Activated CD8-positive, alpha-beta memory T cell treated with anti-CD3 and anti-CD28 coated beads, Interleukin-2, amount 50 U/mL, for 48 hours (primary cell): Measurements from ENCODE around the gene MACIR.
"Not testable (repeated sequence)": the region's sequence is repeated elsewhere in the genome, so short reads cannot be mapped to it uniquely, and the experiment has no call there.

Experiments
- DNase-seq: peaks from one replicate; pipeline ENCODE4 v3.0.0-alpha.2; 2020

MACIR gene, protein sequence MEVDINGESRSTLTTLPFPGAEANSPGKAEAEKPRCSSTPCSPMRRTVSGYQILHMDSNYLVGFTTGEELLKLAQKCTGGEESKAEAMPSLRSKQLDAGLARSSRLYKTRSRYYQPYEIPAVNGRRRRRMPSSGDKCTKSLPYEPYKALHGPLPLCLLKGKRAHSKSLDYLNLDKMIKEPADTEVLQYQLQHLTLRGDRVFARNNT

DNA sequence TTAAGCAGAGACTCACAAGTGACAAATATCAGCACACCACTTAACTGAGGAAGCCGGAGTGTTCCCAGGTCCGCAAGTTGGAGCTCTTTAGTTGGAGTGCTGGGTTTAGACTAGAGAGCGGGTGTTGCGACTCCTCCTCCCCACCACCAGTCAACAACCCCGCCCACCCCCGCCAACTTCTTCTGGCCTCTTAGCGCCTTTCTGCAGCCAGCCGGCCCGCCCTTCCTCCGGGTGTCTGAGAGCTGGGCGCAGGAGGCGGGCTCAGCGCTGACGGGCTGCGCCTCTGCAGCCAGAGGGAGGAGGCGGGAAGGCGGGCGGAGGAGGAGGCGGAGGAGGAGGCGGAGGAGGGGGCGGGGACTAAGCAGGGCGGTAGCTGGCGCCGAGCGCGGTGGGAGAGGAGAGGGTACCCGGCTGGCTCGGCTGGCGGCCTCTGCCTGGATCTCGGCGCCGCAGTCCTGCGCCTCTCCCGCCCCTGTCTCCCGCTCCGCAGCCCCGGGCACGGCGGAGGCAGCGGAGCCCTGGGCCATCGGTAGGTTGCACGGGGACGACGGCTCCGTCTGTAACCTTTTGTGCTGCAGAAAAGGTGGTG, at the start of gene MACIR:
Gene MACIR, plus strand, starts transcription at position 396 of the 589 bp plus-strand sequence. CDS start 17,157 bp downstream, outside the sequence.
- peak; percentile 90 for DNase-seq

DNA sequence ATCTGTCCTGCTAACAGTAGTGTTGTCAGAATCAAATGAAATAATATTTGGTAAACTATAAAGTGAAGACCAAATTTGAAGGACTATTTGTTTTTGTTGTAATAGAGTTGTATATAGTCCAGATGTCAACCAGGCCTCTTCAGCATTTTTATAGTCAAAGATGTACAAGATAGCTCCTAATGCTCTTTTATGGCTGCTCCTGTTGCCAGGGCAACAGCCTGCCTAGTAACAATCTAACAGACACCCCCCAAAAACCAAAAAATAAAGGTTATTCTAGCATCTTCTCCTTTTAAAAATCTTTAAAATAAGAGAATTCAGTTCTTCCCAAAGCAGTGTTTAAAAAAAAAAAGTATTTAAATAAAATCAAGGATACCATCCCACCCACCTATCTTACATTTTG, 49.5 kb upstream of the MACIR start:
- DNase-seq = no peak

DNA sequence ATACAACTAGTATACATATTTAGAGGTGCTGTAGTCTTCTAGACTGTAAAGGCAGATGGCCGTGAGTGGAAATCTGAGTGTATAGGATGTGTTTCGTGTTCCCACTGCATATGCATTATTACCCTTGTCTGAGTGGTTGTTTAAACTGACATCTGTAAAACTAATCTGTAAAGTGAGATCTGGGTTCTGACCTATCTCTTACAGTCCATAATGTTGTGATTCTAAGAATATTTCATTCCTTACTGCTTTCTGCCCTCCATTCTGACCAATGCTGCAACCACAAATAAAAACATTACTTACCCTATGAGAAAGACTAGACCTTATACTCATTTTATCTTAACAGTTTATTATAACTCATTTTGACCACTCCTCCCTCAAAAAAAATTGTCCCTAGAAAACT, 47.6 kb upstream of the MACIR start:
- DNase-seq = no peak

DNA sequence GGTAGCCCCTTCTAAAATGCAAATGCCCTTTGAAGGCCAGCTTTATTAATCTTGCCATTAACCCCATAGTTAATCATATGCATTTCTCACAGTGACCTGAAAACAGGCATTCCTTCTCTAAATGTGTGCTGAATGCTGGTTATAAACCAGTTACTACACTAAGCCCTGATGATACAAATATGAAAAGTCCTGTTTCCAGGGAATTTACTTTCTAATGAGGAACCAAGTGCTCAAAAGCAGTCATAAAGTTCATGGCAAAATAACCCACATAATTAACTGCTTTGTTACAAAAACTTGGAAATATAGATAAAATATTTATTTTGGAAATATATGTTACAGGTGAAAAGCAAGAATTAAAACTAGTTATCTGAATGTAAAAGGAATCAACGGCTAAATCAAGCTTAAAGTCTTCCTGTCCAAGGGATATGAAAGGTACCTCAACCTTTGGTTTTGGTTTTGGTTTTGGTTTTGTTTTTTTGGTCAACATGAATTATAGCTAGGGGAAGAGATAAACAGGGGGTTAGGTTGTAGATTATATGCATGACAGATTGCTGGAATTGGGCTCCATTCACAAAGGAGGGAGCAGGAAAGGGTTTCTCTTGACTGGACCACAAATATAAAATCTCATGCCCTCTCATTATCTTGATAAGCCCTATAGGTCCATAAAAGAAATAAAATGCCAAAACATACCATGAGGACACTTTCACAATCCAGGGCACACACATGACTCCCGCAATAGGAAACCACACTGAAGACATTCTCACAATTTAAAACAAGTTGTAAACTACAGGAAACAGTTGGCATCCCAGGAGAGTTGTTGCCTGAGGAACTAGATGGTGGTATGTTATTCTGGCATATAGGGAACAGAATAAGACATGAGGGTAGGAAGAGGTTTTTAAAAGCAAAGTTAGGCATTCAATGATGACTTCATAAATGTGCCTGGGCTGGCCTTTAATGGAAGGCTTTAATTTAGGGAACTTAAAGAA, 46.7 kb upstream of the MACIR start:
- DNase-seq = no peak

DNA sequence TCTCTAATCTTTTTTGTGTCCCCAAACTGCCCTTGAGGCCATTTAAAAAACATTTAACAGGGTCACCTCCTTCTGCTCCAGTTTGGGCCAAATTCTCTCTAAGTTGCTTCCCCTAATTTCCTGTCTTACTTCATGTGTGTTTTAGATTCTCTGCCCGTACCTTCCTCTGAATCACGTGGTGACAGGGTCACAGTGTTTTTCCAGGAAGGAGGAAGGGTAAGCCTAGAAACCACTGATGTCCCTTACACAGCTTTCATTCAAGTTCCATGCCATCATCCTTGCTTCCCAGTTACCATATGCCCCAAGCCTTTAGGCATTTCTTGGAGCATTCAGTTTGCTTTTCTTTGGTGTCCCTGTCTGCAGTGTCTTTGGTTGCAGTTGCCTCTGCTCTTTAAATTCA, 42.4 kb upstream of the MACIR start:
- no peak for DNase-seq

DNA sequence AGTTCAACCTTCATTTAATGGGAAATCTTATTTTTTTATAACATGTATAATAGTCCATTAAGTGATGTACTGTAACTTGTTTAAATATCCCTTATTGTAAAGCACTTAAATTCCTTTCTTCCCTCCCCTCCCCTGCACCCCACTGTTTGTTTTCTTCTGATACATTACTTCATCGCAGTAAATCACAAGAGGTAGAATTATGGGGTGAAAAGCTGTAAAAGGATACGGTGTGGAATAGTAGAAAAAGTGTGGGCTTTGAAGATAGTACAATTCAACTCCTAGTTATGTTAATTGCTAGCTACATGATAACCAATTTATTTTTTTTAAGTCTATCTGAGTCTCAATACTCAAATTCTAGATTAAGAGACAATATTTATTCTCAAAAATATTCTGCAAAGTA, 41.9 kb upstream of the MACIR start:
- no peak for DNase-seq

DNA sequence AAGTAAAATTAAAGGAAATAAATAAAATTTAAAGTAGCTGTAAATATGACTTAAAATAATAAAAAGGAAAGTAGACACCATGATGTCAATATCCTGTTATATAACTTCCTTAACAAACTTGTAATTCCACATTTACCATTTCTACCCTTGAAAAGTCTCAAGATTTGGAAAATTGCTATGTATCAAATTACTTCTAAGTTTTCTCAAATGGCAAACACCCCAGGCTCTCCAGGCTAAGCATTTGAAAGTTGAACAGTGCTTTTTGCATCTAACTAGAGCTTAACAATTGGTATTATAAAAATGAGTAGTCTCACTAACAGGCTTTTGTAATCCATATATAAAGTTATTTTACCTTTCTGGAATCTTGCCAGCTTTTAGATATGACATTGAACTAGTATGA, 41.5 kb upstream of the MACIR start:
- no peak for DNase-seq

DNA sequence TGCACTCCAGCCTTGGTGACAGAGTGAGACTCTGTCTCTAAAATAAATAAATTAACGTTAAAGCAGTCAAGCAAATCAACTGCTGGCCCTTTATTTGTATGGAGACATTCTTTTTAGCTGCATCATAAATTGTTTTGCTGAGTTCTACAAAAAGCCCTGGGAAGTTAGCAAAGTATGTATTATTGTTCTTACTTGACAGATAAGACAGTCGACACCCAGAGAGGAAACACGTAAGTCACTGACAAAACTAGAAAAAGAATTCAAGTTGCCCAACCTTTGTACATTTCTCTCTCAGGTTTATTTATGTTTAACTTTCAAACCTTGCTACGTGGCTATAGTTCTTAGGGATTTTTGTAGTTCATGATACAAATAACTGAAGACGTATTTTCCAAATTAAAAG, 40.4 kb upstream of the MACIR start:
- no peak for DNase-seq

DNA sequence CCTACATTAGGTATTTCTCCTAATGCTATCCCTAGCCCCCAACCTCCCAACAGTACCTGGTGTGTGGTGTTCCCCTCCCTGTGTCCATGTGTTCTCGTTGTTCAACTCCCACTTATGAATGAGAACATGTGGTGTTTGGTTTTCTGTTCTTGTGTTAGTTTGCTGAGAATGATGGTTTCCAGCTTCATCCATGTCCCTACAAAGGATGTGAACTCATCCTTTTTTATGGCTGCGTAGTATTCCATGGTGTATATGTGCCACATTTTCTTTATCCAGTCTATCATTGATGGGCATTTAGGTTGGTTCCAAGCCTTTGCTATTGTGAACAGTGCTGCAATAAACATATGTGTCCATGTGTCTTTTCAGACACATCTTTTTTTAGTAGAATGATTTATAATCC, 39.5 kb upstream of the MACIR start:
- not testable (repeated sequence) for DNase-seq

DNA sequence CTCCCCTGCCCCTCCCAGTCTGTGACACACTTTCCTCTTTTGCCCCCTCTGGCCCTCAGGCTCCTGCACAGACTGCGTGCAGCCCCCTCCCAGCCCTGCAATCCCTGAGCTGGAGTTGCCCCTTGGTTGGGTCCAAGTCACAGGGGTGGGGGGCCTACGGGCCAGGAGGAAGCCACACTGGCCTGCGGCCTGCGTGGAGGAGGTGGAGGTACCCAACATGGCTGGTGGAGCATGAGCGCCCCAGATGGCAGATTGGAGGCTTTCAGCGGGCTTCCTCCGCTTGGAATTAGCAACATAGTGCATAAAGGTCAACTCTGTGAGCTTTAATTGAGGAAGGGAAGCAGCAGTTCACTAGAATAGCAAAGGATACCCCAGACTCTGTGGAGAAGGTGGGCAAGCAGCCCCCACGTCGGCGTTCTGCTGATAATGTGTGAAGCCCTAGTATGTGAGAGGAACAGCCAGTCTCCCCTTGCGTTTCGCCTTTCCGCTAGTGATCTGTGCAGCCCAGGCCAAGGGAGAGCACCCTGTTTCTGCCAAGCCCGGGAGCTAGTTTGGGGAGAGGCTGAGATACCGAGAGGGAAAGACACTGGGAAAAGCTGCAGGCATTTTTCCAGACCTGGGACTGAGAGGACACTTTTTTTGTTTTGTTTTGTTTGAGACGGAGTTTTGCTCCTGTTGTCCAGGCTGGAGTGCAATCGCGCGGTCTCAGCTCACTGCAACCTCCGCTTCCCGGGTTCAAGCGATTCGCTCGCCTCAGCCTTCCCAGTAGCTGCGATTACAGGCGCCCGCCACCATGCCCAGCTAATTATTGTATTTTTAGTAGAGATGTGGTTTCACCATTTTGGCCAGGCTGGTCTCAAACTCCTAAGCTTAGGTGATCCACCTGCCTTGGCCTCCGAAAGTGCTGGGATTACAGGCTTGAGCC, 35.3 kb upstream of the MACIR start:
- DNase-seq = no peak

DNA sequence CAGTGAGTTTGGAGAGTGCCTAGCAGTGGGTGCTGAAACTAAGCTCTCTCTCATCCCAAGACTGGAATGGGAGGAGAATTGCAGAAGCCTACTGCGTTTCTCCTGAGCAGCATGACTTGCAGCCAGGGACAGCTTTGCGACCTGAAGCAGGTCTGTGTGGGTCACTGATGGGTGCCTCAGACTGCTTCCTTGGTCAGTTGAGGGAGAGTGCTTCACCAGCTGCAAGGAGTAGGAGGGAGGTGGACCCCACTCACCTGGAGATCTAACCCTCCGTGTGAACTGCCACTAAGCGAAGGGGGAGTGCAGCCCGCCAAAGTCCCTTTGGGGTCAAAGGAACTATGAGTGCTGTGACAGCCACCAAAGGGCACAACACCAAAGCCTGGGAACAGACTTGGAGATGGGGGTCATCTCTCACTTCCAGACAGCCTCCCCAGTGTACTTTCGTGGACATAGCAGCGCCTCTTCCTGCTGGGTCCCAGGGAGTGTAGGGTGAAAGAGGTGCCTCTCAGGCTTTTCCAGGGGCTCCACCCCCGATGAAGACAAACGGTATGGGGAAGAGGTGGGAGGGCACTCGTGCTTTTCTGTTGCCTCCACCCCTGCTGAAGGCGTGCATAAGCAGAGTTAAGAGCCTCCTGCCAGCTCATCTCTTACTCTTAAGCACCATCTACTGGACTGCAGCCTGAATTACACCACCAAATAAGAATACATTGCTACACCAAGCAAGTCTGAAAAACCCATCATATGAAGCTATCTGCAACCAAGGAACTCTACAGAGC, 34.3 kb upstream of the MACIR start:
- no peak for DNase-seq

DNA sequence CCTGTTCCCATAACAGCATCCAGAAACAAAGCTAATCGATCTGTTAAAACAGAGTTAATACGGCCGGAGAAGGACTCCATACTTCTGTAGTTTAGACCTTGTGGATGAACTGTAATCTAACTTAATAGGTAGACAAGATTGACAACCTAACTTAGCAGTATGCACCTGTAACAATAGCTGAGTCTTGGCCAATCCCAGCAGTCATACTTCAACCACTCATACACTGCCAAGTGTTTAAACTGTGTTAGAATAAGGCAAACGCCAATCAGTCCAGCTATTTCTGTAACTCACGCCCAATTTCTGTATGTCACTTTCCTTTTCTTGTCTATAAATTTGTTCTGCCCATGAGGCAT, 33.7 kb upstream of the MACIR start:
- no peak for DNase-seq

DNA sequence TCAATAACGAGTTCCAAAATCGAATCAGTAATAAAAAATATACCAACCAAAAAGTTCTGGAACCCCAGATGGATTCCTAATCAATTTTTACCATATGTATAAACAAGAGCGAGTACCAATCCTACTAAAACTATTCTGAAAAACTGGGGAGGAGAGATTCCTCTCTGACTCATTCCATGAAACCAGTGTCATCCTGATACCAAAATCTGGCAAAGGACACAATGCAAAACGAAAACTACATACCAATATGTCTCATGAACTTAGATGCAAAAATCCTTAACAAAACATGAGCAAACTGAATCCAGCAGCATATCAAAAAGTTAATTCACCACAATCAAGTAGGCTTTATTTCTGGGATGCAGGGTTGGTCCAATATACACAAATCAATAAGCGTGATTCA, 30.5 kb upstream of the MACIR start:
- no peak for DNase-seq

DNA sequence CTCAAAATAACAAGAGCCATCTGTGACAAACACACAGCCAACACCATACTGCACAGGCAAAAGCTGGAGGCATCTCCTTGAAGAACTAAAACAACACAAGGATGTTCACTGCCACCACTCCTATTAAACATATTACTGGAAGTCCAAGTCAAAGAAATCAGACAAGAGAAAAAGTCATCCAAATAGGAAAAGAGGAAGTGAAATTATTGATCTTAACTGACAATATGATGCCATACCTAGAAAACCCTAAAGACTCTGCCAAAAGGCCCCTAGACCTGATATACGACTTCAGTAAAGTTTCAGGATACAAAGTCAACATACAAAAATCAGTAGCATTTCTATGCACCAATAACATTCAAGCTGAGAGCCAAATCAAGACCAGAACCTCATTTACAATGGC, 30.0 kb upstream of the MACIR start:
- DNase-seq = no peak

DNA sequence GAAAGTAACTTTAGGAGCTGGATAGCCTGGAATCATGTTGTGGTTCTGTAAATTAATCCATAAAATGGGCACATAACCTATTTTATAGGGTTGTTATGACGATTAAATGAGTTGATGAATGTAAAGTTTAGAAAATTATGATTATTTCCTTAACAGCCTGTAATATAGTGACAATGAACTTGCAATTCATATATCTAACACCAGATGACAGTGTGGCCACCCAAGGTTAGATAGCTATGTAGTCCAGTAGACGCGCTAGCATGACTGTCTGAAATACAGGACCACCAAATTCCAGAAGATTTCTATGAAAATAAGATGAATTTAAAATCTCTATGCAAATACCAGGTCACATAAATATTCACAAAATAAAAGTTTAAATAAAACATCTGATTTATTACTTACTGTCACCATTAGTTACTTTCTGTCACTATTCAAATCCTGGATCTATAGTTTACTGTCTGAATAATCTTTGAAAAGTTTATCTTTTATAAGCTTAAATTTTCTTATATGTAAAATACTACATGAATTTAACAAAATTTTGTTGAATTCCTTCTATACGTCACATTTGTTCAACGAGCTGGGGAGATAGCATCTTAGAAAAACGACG, 26.1 kb upstream of the MACIR start:
- no peak for DNase-seq

DNA sequence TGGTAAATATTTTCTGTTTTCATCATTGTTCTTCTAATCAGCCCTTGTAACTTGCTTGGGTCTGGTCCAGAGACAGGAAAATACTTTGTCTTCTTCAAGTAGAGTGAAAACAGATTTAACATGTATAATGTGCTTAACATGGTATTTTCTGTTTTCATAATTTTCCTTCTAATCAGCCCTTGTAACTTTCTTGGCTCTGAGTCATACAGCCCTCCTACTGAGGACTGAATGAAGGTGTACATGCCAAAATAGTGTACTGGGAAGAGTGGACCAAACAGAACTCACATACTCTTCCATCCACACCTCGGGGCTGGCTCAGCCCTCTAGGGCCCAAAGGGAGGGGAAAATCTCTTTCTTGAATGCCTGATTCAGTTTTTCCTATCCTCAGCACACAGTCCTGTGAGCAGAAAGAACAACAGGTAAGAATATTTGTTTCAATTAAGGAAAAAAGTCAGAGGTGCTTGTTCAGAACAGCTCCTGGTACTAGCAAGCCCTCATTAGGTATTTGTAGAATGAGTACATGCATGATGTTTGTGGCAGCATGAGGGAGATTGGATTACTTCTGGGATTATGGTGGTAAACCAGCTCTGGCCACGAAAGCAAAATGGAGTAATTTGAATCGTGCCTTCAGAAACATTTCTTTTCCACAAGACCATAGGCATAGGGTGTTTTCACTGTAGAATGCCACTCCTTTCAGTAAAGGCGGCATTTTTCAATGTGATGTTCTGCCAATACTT, 24.2 kb upstream of the MACIR start:
- DNase-seq = no peak

DNA sequence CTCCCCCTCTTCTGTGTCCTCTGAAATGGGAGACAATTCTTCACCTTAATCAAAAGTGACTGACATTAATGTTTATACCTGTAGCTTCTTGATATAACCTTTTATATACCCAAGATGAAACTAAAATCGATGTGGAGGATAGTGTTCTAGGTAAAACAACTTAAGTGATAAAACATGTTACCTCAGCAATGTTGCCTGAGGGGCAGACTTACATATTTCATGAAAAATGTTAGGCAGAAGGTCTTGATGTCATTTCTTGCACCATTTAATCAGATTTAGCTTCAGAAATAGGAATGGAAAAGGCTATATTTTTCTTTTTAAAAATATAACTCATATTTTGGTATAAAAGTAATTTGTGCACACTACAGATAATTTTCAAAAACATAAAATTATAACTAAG, 22.7 kb upstream of the MACIR start:
- DNase-seq = no peak

DNA sequence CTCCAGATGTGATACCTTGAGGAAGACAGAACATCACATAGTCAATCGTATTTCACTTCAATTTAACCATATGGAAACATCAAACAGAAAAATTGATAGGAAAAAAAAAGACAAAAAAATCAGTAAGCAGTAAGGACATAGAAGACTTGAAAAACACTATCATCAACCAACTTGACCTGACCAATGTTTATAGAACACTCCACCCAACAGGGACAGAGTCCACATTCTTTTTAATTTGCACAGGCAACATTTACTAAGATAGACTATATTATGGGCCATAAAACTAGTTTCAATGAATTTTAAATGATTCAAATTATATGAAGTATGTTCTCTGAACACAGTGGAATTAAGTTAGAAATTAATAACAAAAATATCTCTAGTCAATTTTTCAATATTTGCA, 20.8 kb upstream of the MACIR start:
- DNase-seq = no peak

DNA sequence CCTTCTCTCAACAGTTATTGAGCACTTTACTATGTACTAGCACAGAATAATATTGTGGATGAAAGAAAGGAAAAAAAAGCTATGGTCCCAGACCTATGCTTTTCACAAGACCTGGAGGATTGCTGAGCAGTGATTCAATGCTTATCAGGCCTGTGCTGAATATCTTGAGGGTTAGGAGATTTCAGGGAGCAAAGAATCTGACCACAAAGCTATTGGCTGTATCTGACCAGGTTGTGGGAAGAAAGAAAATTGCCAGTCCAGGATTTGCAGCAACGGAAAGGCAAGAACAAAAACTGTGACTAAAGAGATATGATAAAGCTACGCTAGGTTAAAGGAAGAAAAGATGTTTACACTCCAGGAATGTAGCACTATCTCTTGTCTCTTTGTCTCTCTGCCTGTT, 14.9 kb upstream of the MACIR start:
- DNase-seq = no peak

DNA sequence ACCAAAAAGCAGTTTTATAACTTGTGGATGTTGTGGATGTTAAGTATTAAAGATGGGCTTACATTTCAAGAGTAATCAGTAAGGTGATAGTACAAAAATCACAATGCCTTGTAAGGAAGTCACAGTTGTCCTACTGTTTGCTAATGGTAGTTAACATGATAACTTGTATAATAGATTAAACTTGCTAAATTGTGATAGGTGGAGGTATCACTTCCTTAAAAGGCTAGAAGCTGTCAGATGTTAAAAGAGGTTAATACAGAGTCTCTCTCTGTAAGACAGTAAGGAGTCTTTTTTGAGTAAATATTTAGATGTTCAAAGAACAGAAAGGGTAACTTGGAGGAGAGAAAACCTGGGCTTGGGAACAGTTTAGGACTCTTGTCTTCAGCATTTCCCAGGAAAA, 14.2 kb upstream of the MACIR start:
- no peak for DNase-seq

DNA sequence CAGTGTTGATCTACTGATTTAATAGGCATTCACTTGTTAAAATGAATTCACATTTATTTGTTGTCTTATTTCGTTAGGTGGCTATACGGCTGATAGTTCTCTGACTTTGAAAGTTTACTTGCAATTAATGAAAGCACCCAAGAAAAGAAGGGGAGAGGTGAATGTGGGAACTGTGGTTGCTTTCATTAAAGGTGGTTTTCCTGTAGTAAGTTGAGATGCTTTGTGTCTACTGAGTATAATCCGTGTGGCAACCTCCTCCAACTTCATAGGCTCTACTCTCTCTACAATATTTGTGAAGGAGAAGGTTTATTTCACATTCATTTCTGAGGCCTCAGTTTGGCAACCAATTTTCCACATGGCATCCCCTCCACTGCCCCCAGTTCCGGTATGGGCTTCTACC, 12.8 kb upstream of the MACIR start:
- DNase-seq = no peak
